BLaER1 treated with 17β-estradiol and CSF1 and Interleukin-3, amounts not matched to agents 10 nM and 100 nM (cell line): ENCODE measurements around the gene PHAX.

ENCODE experiments used
- H3K27ac ChIP-seq, 11 experiments: shearing (Covaris generic); formaldehyde crosslinking; 2 replicates each; pipeline ENCODE4 v1.8.1; 2022
- H3K27me3 ChIP-seq, 11 experiments: shearing (Covaris generic); formaldehyde crosslinking; 2 replicates each; pipeline ENCODE4 v1.8.1; 2022
- H3K36me3 ChIP-seq, 11 experiments: shearing (Covaris generic); formaldehyde crosslinking; 2 replicates each; pipeline ENCODE4 v1.8.1; 2022
- H3K4me1 ChIP-seq, 10 experiments: shearing (Covaris generic); formaldehyde crosslinking; 2 replicates each; pipeline ENCODE4 v1.8.1; 2022
- H3K4me2 ChIP-seq, 11 experiments: shearing (Covaris generic); formaldehyde crosslinking; 2 replicates each; pipeline ENCODE4 v1.8.1; 2022
- H3K4me3 ChIP-seq, 10 experiments: shearing (Covaris generic); formaldehyde crosslinking; 2 replicates each; pipeline ENCODE4 v1.8.1; 2022
- H3K9ac ChIP-seq, 11 experiments: shearing (Covaris generic); formaldehyde crosslinking; 2 replicates each; pipeline ENCODE4 v1.8.1; 2022
- H3K9me3 ChIP-seq, 11 experiments: shearing (Covaris generic); formaldehyde crosslinking; replicated peaks in 1 of 11; 2 replicates each; pipeline ENCODE4 v1.8.1; 2022
- H4K20me1 ChIP-seq, 11 experiments: shearing (Covaris generic); formaldehyde crosslinking; 2 replicates each; pipeline ENCODE4 v1.8.1; 2022
- Cebpa-rat ChIP-seq, 11 experiments: shearing (Covaris generic); IDR thresholded peaks; 2 replicates each; pipeline ENCODE4 v1.8.1; 2022

Gene PHAX

DNA sequence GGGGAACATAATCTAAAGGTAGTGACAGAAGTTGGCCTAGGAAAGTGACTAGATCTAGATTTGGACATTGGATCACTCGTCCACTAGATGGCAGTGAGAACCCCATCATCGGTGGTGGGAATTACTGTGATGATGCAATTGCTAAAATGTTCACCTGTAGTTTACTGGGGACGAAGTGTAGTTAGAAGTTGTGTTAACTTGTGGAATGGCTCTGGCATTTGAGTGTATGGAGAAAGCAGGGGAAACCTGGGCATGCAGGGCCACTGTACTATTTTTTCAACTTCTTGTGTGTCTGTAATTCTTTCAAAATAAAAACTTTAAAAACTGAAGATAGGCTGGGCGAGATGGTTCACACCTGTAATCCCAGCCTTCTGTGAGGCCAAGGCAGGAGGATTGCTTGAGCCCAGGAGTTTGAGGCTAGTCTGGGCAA lies 75.5 kb downstream of the PHAX start:
- Histone ChIP-seq H3K36me3 (no peaks in the 10 kb centered on the region), H3K9me3 (peaks cover 0 to 9% (median 5%) of the 10 kb centered on the region in 11 experiments; a peak in 10 of 22 replicates), H3K4me1 (peaks cover 17 to 34% (median 28%) of the 10 kb centered on the region in 10 experiments), H3K27ac (no peak overlapping the region), H3K27me3 (no peaks in the 10 kb centered on the region), H4K20me1 (no peaks in the 10 kb centered on the region; a peak in 1 of 22 replicates), H3K9ac (no peak overlapping the region), H3K4me2 (peak overlapping the region in 3 of 11 experiments; percentile 16 to 37 (median 32); a peak in 2 of 22 replicates), H3K4me3 (no peak overlapping the region)
- peak; percentile 61 to 98 (median 85); a peak in 18 of 22 replicates for TF ChIP-seq Cebpa-rat (IDR thresholded peaks at IDR 0.05)
